WERI-Rb-1 (cell line): ENCODE measurements around the gene CSNK1G2.

Experiments used
- DNase-seq: peaks from one replicate; pipeline ENCODE4 v3.0.0-alpha.2; 2020
- H3K27ac ChIP-seq: fragments of 250-450 bp; sonication (Bioruptor Pico); 2 replicates; pipeline ENCODE4 v1.5.1; 2020; ENCODE audit warnings: mild to moderate bottlenecking, moderate library complexity
- H3K27me3 ChIP-seq: fragments of 250-450 bp; sonication (Bioruptor Pico); 2 replicates; pipeline ENCODE4 v1.5.1; 2021; ENCODE audit warnings: mild to moderate bottlenecking, low read depth, moderate library complexity; ENCODE audit not compliant: insufficient read depth, severe bottlenecking
- H3K36me3 ChIP-seq: fragments of 250-450 bp; sonication (Bioruptor Pico); 2 replicates; pipeline ENCODE4 v1.5.1; 2020; ENCODE audit warnings: mild to moderate bottlenecking, moderate library complexity
- H3K4me3 ChIP-seq: 2 replicates; pipeline ENCODE4 v1.5.1; 2011; ENCODE audit warnings: low read depth, mild to moderate bottlenecking, control low read depth, low read length
- H3K9me3 ChIP-seq: fragments of 250-450 bp; sonication (Bioruptor Pico); 2 replicates; pipeline ENCODE4 v1.5.1; 2021; ENCODE audit warnings: mild to moderate bottlenecking, moderate library complexity; ENCODE audit not compliant: severe bottlenecking
- TF ChIP-seq, protein P1 (sequence below): IDR thresholded peaks from 2 replicates; pipeline ENCODE4 v1.5.1; 2011; ENCODE audit warnings: low read depth, mild to moderate bottlenecking, control low read depth, inconsistent platforms, low read length

CSNK1G2 gene

DNA sequence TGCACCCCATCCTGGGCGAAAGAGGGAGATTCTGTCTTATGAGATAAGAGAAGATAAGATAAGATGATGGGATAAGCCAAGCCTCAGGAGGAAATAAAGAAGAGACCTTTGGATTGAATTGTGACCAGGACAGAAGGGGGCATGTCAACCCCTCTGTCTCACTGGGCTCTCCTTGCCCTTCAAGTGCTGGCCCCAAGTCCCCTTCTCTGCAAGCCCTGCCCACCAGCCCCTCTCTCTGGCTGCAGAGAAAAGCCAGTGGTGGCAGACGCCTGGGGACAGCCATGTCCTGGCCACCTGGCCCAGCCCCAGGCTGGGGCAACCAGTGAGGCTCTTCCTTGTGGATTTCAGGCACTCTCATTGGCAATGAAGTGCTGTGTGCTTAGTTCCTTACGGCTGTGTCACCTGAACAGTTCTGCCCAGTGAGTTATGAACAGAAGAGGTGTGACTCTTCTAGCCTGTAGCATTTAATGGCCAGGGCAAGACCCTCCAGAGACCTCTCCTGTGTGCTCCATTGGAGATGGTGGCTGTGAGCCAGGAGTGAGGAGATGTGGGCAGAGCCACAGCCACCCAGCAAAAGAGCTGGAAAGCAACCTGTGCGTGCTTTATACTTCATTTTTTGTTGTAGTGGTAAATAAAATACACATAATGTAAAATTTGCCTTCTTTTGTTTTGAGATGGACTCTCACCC lies 80.6 kb downstream of the CSNK1G2 start:
- Histone ChIP-seq H3K36me3 (no peaks in the 10 kb centered on the region), H3K4me3 (no peak overlapping the region), H3K27me3 (no peaks in the 10 kb centered on the region), H3K9me3 (peaks cover 7% of the 10 kb centered on the region), H3K27ac (no peak overlapping the region)
- TF ChIP-seq, protein P1, sequence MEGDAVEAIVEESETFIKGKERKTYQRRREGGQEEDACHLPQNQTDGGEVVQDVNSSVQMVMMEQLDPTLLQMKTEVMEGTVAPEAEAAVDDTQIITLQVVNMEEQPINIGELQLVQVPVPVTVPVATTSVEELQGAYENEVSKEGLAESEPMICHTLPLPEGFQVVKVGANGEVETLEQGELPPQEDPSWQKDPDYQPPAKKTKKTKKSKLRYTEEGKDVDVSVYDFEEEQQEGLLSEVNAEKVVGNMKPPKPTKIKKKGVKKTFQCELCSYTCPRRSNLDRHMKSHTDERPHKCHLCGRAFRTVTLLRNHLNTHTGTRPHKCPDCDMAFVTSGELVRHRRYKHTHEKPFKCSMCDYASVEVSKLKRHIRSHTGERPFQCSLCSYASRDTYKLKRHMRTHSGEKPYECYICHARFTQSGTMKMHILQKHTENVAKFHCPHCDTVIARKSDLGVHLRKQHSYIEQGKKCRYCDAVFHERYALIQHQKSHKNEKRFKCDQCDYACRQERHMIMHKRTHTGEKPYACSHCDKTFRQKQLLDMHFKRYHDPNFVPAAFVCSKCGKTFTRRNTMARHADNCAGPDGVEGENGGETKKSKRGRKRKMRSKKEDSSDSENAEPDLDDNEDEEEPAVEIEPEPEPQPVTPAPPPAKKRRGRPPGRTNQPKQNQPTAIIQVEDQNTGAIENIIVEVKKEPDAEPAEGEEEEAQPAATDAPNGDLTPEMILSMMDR, result no peak
- no peak for DNase-seq

DNA sequence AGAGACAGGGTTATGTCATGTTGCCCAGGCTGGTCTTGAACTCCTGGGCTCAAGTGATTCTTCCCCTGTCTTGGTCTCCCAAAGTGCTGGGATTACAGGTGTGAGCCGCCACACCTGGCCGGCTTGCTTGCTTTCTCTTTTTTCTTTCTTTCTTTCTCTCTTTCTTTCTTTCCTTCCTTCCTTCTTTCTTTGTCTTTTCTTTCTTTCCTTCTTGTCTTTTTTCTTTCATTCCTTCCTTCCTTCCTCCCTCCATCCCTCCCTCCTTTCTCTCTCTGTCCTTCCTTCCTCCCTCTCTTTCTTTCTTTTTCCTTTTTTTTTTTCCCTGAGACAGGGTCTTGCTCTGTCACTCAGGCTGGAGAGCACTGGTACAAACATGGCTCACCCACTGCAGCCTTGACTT lies 81.3 kb downstream of the CSNK1G2 start:
- TF ChIP-seq, protein P1, result no peak
- peaks cover 7% of the 10 kb centered on the region for H3K9me3 ChIP-seq
- no peak for DNase-seq
- no peaks in the 10 kb centered on the region for H3K27me3 ChIP-seq
- H3K27ac ChIP-seq, result no peak overlapping the region
- H3K36me3 ChIP-seq, result no peaks in the 10 kb centered on the region
- no peak overlapping the region for H3K4me3 ChIP-seq

DNA sequence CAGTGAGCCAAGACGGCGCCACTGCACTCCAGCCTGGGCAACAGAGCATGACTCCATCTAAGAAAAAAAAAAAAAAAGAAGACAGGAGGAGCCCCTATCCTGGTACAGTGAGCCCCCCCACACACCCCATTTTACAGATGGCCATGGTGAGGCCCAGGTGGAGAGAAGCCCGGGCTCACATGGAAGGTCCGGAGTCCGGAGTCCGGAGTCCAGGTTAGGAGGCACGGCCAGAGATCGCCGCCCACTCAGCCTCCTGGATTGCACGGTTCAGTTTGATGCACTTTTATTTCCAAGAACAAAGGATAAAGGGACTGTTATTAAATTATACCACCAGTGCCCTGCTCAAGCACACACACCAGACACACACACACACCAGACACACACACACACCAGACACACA lies 85.8 kb downstream of the CSNK1G2 start:
- TF ChIP-seq, protein P1, result no peak
- no peak for DNase-seq
- Histone ChIP-seq H3K36me3 (no peaks in the 10 kb centered on the region), H3K9me3 (peaks cover 7% of the 10 kb centered on the region), H3K27ac (no peak overlapping the region), H3K27me3 (no peaks in the 10 kb centered on the region), H3K4me3 (no peak overlapping the region)

DNA sequence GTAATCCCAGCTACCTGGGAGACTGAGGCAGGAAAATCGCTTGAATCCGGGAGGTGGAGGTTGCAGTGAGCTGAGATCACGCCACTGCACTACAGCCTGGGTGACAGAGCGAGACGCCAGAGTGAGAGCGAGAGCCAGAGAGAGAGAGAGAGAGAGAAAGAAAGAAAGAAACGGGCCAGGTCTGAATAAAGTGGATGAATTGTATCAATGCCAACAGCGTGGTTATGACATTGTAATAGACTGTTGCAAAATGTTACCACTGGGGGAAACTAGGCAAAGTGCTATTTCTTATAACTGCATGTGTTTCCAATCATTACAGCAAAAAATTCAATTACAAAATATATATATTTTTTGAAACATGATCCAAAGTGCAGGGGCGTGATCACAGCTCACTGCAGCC lies 86.4 kb downstream of the CSNK1G2 start:
- no peak for DNase-seq
- Histone ChIP-seq H3K27ac (no peak overlapping the region), H3K27me3 (no peaks in the 10 kb centered on the region), H3K36me3 (no peaks in the 10 kb centered on the region), H3K4me3 (no peak overlapping the region), H3K9me3 (peaks cover 7% of the 10 kb centered on the region)
- TF ChIP-seq, protein P1, result no peak
